GM19328 (cell line): ENCODE data around the gene TCFL5.
"Not testable (repeated sequence)": the region's sequence is repeated elsewhere in the genome, so short reads cannot be mapped to it uniquely, and the experiment has no call there.

Experiments
- ATAC-seq: cut with Tn5 transposase; IDR thresholded peaks from one replicate; pipeline ENCODE4 v1.9.1; 2021; ENCODE audit warnings: mild to moderate bottlenecking, moderate library complexity; ENCODE audit not compliant: unreplicated experiment

Gene TCFL5

DNA sequence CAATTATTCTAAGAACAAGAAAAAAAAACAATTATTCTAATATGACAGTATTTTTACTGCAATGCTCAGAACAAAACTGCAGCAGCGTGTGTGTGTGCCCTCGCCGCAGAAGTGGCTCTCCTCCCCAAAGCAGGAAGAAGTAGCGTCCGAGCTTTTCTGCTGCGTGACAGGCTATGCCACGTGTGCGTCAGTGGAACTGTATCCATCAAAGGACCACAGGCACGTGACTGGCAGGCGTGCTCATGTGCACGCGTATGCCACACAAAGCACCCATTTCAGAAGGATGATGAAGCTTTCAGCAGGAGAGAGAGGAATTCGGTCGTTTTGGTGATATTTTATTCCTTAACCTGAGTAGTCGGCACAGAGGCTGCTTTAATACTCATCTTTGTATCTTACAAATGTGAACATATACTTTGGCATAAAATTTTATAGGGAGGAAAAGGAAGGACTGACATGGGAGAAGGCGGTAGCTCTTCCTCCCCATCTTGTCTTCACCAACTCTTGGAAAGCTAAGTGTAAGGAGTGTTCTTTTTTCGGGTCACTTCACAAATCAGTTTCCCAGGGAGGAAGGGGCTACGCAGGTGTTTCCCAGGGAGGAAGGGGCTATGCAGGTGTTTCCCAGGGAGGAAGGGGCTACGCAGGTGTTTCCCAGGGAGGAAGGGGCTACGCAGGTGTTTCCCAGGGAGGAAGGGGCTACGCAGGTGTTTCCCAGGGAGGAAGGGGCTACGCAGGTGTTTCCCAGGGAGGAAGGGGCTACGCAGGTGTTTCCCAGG lies 3.4 kb downstream of the TCFL5 start:
- no peak for ATAC-seq

DNA sequence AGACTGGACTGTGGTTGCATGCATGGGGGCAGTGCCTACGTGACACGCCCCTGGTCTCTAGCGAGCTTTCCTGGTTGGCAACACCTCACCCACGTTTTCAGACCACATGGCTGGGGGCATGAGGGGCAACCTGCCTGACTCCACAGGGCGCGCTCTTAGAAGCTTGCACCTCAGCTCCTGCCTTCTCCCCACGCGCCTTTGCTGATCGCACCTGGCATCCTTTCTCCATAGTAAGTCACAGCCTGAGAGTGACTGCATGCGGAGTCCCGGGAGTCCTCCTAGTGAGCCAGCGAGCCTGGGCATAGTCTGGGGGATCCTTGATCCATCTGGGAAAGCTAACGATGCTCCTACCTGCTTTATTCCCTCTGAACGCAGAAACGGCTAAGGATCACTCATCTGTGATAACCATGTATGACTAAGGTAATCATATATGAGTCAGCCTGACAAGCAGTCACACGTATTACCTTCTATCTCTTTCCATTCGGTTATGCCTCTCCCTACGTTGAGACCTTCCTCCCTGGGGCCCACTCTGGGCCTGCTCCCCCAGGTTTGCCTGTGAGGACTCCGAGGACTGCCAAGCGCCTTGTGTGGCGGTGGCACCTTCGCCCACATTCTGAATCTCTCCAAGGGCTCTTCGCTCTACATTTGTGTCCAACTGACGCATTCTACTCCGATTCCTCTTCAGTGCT lies 4.5 kb downstream of the TCFL5 start:
- no peak for ATAC-seq

DNA sequence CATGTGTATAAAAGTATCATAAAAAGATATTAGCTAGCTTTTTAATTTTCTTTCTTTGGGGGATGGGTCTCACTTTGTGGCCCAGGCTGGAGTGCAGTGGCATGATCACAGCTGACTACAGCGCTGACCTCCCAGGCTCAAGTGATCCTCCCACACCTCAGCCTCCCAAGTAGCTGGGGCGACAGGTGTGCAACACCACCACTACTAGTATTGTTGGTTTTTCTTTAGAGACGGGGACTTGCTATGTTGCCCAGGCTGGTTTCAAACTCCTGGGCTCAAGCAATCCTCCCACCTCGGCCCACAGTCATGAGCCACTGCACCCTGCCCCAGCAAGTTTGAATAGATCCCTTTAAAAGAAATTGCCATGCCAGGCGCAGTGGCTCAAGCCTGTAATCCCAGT lies 6.5 kb downstream of the TCFL5 start:
- no peak for ATAC-seq

DNA sequence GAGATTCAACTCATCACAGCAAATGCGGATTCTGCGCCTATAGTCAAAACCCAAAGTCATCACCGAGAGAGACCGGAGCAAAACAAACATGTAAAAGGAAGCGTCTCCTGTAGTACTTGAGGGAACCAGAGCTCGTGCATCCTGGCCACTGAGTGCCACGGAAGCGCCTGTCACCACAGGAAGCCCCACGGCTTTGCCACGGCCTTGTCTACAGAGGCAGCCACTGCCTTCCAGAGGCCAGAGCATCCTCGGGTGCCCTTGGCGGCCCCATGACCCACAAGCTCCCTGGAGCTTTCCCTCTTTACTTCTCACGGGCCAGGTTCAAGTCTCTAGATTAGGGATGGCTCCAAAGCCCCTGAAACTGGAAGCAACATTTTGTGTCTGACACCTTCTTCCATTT lies 7.5 kb downstream of the TCFL5 start:
- ATAC-seq = no peak

DNA sequence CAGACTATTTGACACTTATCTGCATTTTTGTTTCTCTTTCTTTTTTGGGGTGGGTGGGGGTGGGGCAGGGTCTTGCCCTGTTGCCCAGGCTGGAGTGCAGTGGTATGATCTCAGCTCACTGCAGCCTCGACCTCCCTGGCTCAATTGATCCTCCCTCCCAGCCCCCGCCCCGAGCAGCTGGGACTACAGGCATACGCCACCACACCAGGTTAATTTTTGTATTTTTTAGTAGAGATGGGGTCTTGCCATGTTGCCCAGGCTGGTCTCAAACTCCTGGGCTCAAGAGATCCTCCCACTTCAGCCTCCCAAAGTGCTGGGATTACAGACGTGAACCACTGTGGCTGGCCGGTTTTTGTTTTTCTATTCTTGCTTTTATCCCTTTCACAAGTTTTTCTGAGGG lies 8.3 kb downstream of the TCFL5 start:
- ATAC-seq = not testable (repeated sequence)

DNA sequence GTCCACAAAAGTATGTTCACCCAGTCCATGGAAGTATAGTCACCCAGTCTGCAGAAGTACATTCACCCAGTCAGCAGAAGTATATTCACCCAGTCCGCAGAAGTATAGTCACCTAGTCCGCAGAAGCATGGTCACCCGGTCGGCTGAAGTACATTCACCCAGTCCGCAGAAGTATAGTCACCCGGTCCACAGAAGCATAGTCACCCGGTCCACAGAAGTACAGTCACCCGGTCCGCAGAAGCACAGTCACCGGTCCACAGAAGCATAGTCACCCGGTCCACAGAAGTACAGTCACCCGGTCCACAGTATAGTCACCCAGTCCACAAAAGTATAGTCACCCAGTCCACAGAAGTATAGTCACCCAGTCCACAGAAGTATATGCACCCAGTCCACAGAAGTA lies 8.8 kb downstream of the TCFL5 start:
- ATAC-seq = no peak

DNA sequence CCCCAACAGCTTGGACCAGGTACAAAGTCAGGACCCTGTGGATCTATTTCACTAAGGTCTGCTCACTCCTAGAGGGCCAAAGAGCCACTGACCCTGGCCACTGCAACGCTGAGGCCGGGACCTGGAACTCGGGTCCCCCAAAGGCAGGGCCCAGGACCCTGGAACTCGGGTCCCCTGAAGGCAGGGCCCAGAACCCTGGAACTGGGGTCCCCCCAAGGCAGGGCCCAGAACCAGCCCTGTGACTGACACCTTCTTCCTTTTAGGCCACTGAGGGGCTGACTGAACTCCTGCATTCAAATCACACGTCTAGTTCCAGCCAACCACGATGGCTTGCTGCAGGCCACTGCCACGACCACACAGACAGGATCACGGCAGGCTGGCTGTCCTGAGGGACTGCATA lies 9.4 kb downstream of the TCFL5 start:
- ATAC-seq = no peak

DNA sequence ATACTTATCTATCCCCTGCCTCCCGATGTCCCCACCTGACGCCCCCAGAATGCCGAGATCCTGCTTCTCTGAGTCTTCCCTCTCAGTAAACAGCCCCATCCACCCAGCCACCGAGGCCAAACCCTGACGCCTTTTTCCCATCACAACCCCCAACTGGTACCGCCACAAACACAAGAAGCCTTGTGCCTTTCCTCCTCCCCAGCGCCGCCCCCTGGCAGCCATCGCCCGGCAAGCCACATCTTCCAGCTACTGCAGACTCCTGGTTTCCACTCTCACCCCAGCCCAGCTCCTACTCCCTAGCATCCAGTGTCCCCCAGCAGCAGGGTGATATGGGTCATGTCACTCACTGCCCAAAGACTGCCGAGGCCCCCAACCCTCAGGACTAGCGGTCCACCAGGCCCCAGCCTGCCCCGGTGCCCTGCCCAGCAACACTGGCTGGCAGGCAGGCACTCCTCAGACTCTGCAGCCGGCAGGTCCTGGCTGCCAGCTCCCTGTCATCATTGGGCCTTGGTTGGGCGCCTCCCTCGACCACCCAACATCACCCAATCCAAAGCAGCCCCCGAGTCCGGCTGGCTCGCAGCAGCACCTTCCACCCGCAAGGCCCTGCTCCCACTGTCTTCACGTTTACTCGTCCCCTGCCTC lies 11.2 kb downstream of the TCFL5 start:
- no peak for ATAC-seq

DNA sequence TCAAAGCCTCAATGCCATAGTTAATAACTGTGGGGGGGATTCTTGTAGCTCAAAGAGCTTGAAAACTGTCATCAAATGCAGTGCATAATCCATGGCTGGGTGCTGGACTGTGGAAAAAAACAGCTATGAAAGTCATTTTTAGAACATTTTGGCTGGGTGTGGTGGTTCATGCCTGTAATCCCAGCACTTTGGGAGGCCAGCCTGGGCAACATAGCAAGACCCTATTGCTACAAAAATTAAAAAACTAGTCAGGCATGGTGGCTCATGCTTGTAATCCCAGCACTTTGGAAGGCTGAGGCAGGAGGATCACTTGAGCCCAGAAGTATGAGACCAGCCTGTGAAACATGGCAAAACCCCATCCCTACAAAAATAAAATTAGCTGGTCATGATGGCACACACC lies 12.2 kb downstream of the TCFL5 start:
- no peak for ATAC-seq

DNA sequence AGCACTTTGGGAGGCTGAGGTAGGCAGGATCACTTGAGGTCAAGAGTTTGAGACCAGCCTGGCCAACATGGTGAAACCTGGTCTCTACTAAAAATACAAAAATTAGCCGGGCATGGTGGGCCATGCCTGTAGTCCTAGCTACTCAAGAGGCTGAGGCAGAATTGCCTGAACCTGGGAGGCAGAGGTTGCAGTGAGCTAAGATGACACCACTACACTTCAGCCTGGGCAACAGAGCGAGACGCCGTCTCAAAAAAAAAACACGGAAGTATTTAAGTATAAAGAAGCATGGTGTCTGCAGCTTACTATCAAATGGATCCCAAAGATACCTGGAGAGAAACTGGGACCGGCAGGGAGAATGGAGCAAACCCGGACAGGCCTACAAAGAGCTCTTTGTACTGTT lies 12.7 kb downstream of the TCFL5 start:
- ATAC-seq = not testable (repeated sequence)

DNA sequence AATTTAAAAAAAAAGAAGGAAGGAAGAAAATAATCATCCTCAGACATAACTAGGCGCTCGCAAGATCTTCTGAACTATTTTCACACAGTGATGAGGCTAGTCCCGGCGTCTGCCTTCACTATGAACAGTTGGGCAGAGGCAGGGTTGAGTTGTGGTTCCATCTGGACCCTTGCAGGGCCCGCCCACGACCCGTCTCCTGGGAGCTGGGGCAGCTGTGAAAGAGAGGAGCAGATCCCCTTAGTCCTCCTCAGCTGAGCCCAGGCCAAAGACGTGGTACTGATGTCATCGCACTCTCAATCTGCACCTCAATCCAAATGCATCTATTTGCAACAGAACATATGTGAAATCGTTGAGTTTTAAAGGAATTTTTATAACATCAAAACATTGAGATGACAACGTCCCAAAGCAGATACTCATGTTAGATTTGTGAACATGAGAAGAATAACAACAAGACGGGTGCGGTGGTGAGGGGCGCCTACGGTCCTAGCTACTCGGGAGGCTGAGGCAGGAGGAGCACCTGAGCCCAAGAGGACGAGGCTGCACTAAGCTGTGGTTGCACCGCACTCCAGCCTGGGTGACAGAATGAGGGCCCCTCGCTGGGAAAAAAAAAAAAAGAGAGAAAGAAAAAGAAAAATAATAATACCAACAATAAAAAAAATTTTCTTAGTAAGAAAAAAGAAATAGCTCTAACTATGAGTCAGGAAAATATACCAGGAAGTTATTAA lies 15.3 kb downstream of the TCFL5 start:
- ATAC-seq = no peak

DNA sequence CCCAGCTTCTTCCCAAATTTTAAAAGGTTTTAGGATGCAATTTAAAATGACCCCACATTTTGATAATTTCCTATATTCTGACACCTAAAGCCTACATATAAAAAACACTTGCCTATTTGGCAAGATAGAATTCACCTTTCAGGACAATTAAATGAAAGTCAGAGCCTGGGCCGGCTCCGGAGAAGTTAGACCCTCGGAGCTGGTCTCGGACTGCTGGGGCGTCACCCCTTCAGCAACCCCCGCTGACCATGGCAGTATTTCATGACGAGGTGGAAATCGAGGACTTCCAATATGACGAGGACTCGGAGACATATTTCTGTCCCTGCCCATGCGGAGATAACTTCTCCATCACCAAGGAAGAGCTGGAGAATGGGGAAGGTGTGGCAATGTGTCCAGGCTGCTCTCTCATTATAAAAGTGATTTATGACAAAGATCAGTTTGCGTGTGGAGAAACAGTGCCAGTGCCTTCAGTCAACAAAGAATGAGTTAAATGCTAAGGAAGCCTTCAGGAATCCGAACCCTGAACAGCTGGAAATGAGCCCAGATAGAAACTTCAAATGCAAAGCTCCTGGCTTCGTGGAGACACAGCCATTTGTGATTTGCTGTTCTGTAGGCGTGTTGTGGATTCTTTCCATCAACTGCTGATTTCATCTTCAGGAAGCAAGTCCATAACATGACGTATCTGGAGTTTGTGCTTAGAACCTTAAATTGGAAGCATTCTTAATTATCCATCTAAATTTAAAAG lies 16.0 kb downstream of the TCFL5 start:
- ATAC-seq = no peak

DNA sequence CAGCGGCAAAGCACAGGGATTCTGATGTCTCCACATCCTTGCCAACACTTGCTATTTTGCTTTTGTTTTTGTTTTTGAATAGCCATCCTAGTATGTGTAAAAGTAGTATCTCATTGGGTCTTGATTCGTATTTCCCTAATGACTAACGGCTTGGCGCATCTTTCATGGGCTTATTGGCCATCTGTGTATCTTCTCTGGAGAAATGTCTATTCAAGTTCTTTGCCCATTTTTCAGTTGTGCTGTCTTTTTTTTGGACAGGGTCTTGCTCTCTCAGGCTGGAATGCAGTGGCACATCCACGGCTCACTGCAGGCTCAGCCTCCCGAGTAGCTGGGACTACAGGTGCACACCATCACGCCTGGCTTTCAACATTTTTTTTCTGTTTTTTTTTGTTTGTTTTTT lies 17.4 kb downstream of the TCFL5 start:
- ATAC-seq = no peak

DNA sequence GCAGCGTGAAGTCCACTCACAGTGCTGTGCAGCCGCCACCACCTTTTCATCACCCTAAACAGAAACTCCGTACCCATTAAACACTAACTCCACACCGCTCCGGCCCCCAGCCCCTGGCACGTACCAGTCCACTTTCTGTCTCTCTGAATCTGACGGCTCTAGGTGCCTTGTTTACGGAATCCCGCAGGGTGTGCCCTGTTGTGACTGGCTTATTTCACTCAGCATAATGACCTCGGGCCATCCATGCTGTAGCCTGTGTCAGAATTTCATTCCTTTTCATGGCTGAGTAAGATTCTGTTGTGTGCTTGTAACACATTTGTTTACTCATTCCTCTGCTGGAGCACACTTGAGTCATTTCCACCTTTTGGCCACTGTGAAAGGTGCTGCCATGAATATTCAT lies 18.0 kb downstream of the TCFL5 start:
- no peak for ATAC-seq

DNA sequence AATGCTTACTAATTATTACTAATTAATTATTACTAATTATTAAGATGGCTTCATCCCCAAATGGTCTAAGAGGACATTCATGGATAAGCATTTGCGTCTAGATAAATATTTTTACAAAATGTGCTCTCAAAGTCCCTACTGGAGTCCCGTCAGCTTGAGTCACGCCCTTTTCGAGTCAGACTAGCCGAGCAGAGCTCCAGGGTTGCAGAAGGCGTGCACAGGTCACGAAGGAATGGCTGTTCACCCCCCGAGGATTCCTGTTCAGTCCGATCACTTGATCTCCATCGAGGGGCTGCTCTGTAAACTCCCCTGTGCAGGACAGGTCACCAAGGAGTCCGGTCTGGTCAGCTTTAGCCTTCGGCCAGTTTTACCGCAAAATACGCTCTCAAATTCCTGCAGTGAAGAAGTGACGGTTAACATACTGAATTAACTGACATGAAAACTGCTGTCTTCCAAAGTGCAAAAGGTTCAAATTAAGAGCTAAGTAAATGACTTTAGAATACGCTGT lies 19.9 kb downstream of the TCFL5 start:
- no peak for ATAC-seq

DNA sequence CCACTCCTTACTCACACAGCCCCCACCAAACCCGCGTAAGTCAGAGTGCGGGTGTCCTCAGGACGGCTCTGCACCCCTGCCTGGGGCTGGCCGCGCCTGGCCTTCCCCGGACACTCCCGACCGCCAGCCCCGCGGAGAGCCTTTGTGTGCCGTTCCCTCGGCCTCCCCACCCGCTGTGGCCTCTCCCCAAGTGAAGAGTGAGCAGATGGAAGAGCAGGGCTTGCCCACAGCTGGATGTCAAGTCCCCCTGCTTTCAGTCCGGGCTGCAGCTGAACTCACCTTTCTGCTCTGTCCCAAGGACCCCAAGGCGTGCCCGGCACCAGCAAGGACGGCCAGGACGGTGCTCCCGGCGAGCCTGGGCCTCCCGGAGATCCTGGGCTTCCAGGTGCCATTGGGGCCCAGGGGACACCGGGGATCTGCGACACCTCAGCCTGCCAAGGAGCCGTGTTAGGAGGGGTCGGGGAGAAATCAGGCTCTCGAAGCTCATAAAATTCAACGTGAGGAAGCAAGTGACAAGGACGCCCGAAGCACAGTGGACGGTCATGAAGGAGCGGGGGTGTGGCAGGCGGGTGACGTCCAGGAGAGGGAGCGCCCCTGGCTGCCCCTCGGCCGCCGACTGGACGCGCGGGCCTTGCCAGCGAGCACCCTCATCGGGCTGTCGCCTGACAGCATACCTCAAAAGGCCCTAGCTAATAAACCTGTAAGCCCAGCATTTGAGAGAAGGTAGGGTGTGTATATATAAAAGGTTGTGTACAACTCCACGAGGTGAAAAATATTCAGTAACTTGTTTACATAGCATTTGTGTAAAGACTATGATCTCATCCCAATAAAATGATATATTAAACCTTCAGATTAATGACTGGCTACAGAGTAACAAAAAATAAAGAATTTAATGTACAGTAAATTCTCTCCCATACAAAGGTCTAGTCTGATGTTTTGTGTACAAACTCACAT lies 21.1 kb downstream of the TCFL5 start:
- ATAC-seq = no peak

DNA sequence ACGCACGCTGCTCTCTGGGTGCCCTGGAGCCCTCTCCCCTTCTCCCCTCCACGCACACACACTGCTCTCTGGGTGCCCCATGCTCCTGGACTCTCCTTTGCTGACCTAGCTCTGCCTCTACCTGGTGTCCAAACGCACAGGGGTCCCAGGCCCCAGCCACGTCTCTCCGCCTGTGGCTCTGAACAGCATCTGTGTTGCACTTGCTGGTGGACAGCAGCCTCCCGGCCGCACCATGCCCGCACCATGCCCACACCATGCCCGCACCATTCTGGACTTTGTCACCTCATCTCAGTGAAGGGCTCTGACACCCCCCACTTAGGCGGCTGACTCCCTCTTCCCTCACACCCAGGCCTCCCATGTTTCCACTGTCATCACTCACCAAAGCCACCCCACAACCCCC lies 21.8 kb downstream of the TCFL5 start:
- no peak for ATAC-seq

DNA sequence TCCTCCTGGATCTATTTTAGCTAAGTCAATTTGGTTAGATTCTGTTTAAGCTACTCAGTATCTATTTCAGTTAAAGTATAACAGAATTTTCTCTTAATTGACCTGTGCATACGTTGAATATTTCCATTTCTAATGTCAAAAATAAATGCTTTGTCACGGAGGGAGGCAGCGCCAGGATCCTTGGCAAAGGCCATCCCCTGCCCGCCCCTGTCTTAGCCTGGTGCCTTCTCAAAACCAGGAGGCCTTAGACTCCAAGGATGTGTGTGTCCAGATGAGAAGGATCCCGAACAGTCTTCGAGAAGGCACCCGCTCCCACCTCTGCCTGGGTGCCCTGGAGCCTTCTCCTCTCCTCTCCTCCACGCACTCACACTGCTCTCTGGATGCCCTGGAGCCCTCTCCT lies 22.4 kb downstream of the TCFL5 start:
- ATAC-seq = no peak

DNA sequence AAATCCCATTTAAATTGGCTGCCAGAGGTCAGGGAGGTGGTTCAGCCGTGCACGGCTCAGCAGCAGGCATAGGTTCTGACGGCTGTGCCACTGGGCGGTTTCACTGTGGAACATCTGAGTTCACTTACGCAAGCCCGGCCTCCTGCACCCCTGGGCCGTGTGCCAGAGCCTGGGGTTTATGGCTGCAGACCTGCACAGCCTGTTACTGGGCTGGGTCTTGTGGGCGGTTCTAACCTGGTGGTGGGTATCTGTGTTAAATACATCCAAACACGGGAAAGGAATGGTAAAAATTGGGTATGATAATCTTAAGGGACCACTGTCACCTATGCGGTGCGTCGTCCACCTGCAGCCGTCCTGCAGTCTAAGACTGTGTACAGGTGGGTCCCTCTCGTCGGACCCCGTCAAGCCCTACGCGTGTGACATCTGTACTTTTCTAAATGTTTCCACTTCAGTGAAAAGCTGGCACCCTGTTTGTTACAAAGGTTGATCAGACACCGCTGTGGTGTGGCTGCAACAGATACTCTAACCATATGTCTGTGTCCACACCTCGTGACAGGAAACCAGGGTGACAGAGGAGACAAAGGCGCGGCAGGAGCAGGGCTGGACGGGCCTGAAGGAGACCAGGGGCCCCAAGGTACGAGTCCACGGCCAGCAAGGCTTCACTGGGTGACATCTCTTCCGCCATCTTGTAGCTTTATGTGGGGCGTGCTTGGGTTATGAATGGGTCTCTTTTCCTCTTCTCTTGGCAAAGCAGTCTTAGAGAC lies 23.3 kb downstream of the TCFL5 start:
- peak; percentile 49 for ATAC-seq
